HG03045 (cell line): ENCODE results near the gene CEP295NL.

ENCODE experiments used
- ATAC-seq: cut with Tn5 transposase; IDR thresholded peaks from one replicate; pipeline ENCODE4 v1.9.1; 2021; ENCODE audit warnings: mild to moderate bottlenecking, moderate library complexity; ENCODE audit not compliant: unreplicated experiment

Gene CEP295NL

GRCh38 chr17:78840780-78841611 is 62.0 kb downstream of the CEP295NL start, which contains the start of gene USP36:
Gene USP36, minus strand, starts transcription at chr17:78840814. Its CDS starts 4,451 bp downstream, at chr17:78836363.
- peak; percentile 89 for ATAC-seq
